ENCODE results near the gene PDCD6IP. TPM values are rescaled to one million over a fixed set of nuclear protein-coding genes. Genes with fewer than 3 reads are reported as not detected.

The PDCD6IP gene
- total and polyA plus RNA-seq, 2 of the 13 experiments (the other 11 are each of a cell fraction or from before 2014, with no cell fraction given): 62.5 to 85.6 TPM

DNA sequence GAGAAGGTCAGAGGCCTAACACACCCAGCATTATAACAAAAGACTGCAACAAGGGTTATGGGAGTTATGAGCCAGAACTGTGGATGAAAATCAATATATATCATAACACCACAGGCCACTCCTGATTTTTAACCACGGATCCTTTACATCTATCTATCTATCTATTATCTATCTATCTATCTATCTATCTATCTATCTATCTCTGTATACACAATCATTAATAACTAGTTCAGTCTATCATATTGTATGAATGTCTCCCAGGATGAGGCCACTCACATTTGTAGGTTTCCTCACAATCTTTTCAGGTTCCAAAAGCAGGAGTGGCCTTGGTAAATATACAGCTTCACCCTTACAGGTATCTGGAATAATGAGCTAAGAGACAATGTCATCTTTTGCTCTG is 94.2 kb downstream of the PDCD6IP start:
- Histone ChIP-seq H3K36me3 (replicated peaks in 1 of 2; ENCODE audit: control insufficient read depth in 1 of 2, insufficient read depth in 2 of 2, low read length in 2 of 2) (no peaks in the 10 kb centered on the region), H3K79me2 (ENCODE audit: insufficient read depth, low read length) (no peaks in the 10 kb centered on the region), H3K4me1 (ENCODE audit: insufficient read depth, low read length) (no peaks in the 10 kb centered on the region), H3K4me3 (replicated peaks in 1 of 3; ENCODE audit: insufficient read depth in 1 of 3, low read depth in 2 of 3, low read length in 3 of 3) (no peak overlapping the region), H3K9ac (ENCODE audit: insufficient read depth, low read depth, low read length) (no peak overlapping the region), H3K27me3 (ENCODE audit: control insufficient read depth in 1 of 2, insufficient read depth in 2 of 2, low read length in 2 of 2) (no peaks in the 10 kb centered on the region), H2AFZ (ENCODE audit: low read length) (no peak overlapping the region), H3K9me3 (ENCODE audit: low read length) (no peaks in the 10 kb centered on the region), H4K20me1 (ENCODE audit: insufficient read depth, low read length) (no peaks in the 10 kb centered on the region), H3K4me2 (ENCODE audit: low read depth, low read length) (no peak overlapping the region), H3K27ac (ENCODE audit: extremely low read length, insufficient read depth, low read length) (no peak overlapping the region)
- DNase-seq (ENCODE audit: low spot score): no peak
- 0% methylated on average over 1 of the region's 1 CpG for WGBS (ENCODE audit: low lambda C conversion rate)
- intact Hi-C loops (cut with micrococcal nuclease; ENCODE audit: unreplicated experiment) (no loop called here), in situ Hi-C loops (cut with HindIII; ENCODE audit: extremely low pct_ligation_motif_present, low pct_unique_long_range_greater_than_20kb) (no loop called here)
- no peak for ATAC-seq
- ChIA-PET CTCF (ENCODE audit: low intra/inter-chr PET ratio, low total read pairs) (no interaction called here), POLR2A (no interaction called here)
- TF ChIP-seq, protein P1, sequence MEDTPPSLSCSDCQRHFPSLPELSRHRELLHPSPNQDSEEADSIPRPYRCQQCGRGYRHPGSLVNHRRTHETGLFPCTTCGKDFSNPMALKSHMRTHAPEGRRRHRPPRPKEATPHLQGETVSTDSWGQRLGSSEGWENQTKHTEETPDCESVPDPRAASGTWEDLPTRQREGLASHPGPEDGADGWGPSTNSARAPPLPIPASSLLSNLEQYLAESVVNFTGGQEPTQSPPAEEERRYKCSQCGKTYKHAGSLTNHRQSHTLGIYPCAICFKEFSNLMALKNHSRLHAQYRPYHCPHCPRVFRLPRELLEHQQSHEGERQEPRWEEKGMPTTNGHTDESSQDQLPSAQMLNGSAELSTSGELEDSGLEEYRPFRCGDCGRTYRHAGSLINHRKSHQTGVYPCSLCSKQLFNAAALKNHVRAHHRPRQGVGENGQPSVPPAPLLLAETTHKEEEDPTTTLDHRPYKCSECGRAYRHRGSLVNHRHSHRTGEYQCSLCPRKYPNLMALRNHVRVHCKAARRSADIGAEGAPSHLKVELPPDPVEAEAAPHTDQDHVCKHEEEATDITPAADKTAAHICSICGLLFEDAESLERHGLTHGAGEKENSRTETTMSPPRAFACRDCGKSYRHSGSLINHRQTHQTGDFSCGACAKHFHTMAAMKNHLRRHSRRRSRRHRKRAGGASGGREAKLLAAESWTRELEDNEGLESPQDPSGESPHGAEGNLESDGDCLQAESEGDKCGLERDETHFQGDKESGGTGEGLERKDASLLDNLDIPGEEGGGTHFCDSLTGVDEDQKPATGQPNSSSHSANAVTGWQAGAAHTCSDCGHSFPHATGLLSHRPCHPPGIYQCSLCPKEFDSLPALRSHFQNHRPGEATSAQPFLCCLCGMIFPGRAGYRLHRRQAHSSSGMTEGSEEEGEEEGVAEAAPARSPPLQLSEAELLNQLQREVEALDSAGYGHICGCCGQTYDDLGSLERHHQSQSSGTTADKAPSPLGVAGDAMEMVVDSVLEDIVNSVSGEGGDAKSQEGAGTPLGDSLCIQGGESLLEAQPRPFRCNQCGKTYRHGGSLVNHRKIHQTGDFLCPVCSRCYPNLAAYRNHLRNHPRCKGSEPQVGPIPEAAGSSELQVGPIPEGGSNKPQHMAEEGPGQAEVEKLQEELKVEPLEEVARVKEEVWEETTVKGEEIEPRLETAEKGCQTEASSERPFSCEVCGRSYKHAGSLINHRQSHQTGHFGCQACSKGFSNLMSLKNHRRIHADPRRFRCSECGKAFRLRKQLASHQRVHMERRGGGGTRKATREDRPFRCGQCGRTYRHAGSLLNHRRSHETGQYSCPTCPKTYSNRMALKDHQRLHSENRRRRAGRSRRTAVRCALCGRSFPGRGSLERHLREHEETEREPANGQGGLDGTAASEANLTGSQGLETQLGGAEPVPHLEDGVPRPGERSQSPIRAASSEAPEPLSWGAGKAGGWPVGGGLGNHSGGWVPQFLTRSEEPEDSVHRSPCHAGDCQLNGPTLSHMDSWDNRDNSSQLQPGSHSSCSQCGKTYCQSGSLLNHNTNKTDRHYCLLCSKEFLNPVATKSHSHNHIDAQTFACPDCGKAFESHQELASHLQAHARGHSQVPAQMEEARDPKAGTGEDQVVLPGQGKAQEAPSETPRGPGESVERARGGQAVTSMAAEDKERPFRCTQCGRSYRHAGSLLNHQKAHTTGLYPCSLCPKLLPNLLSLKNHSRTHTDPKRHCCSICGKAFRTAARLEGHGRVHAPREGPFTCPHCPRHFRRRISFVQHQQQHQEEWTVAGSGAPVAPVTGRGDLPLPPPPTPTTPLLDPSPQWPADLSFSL (CRISPR knock-in tag; IDR thresholded peaks at IDR 0.05): no peak
- TF ChIP-seq HIVEP1 (CRISPR knock-in tag; IDR thresholded peaks at IDR 0.05): no peak
- TF ChIP-seq, protein P2, sequence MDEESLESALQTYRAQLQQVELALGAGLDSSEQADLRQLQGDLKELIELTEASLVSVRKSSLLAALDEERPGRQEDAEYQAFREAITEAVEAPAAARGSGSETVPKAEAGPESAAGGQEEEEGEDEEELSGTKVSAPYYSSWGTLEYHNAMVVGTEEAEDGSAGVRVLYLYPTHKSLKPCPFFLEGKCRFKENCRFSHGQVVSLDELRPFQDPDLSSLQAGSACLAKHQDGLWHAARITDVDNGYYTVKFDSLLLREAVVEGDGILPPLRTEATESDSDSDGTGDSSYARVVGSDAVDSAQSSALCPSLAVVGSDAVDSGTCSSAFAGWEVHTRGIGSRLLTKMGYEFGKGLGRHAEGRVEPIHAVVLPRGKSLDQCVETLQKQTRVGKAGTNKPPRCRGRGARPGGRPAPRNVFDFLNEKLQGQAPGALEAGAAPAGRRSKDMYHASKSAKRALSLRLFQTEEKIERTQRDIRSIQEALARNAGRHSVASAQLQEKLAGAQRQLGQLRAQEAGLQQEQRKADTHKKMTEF (CRISPR knock-in tag; IDR thresholded peaks at IDR 0.05): no peak
- no peak for TF ChIP-seq SYNCRIP (IDR thresholded peaks at IDR 0.05; ENCODE audit: insufficient read depth, low read depth, low read length)
- no peak for TF ChIP-seq ZNF605 (CRISPR knock-in tag; IDR thresholded peaks at IDR 0.05)
- no peak for TF ChIP-seq PHF21A (CRISPR knock-in tag; IDR thresholded peaks at IDR 0.05)
- FAIRE-seq: no peak
- BruUV-seq (replicated peaks): no TSS peak
